ENCODE measurements around the gene PFKM. TPM values are rescaled to one million over a fixed set of nuclear protein-coding genes. Genes with fewer than 3 reads are reported as not detected.

Gene PFKM
- total and polyA plus RNA-seq, 2 experiments from 2014 or later = 28.8 to 41.1 TPM

DNA sequence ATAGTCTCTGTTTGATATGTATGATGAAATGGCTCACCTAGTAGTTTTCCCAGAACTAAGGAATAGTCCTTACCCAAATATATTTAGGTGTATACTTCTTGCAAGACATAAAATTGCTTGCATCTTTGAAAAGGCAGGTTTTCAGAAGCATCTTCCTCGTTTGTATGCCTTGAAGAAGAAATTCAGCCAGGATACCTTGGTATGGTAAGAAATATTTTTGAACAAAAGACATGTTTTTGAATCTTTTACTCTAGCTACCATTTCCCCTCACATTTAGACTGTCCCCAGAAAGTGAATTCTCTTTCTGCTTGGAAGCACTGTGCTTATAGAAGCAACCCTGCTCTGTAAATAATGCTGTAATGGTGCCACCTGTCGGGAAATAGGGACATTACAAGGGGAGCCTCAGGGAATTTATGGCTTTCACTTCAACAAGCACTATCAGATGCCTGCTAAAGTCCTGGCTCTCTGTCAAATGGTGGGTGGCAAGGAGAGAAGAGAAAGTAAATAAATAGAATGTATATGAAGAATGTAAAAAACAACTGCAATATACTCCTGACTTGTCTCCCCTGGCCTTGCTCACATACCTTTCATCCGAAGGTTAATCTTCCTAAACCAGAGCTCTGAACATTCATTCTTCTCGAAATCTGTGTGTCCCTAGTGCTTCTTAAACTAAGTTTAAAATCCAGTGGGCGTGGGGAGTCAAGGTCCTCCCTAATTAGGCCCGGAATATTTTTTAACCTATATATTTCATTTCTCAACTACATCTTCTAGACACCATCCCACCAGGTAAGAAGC is 70.4 kb downstream of the PFKM start:
- Histone ChIP-seq H3K9me3 (ENCODE audit: low read depth) (no peaks in the 10 kb centered on the region), H3K36me3 (ENCODE audit: low read depth) (no peaks in the 10 kb centered on the region), H3K4me3 (no peak overlapping the region), H3K4me2 (ENCODE audit: unreplicated experiment) (no peak overlapping the region), H3K9me2 (ENCODE audit: insufficient read depth) (no peaks in the 10 kb centered on the region), H2AFZ (no peak overlapping the region), H4K20me1 (ENCODE audit: insufficient read depth) (no peaks in the 10 kb centered on the region), H3K9ac (no peak overlapping the region), H3K79me2 (ENCODE audit: insufficient read depth) (no peaks in the 10 kb centered on the region), H3K4me1 (ENCODE audit: insufficient read depth) (peaks cover 19% of the 10 kb centered on the region), H3F3A (ENCODE audit: insufficient read depth) (peaks cover 4% of the 10 kb centered on the region; the same call in 1 of the 2 replicates), H3K27me3 (replicated peaks; ENCODE audit: insufficient read depth) (peaks cover 8% of the 10 kb centered on the region; the same call in 1 of the 2 replicates), H3K27ac (no peak overlapping the region)
- peak; percentile 65 for DNase-seq
- in situ Hi-C loops (cut with MboI) = no loop called here
- no peak for TF ChIP-seq EZH2 (IDR thresholded peaks at IDR 0.05; ENCODE audit: insufficient read depth, poor library complexity, severe bottlenecking)
- TF ChIP-seq EZH2phosphoT487 (IDR thresholded peaks at IDR 0.05; ENCODE audit: insufficient read depth, low read depth) = no peak
- WGBS, 2 experiments (ENCODE audit: low coverage in 1 of 2, low lambda C conversion rate in 2 of 2, missing lambda C conversion rate in 2 of 2) = 26 to 27% methylated on average over 6 of the region's 6 CpGs

DNA sequence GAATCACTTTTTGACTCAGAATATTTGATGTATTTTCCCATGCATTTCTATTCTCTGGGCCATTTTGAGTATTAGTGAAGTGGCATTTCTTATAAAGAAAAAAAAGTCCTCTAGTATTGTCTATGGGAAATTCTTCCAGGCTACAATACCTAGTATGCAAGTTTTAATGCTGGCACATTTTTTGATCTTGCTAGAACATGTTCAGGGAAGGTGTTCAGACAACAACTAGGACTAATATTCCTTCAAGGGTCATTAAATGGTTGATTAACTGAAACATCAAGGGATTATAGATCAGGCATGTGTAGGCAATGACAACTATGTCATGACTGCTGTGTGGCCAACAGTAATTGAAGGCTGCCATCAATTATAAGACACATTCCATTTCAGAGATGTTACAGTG is 71.9 kb downstream of the PFKM start:
- no peak for TF ChIP-seq EZH2phosphoT487 (IDR thresholded peaks at IDR 0.05; ENCODE audit: insufficient read depth, low read depth)
- TF ChIP-seq EZH2 (IDR thresholded peaks at IDR 0.05; ENCODE audit: insufficient read depth, poor library complexity, severe bottlenecking) = no peak
- Histone ChIP-seq H3K27me3 (replicated peaks; ENCODE audit: insufficient read depth) (no peaks in the 10 kb centered on the region), H3K79me2 (ENCODE audit: insufficient read depth) (no peaks in the 10 kb centered on the region), H3K9me3 (ENCODE audit: low read depth) (no peaks in the 10 kb centered on the region), H3K4me2 (ENCODE audit: unreplicated experiment) (no peak overlapping the region), H3K27ac (no peak overlapping the region), H3F3A (ENCODE audit: insufficient read depth) (peaks cover 13% of the 10 kb centered on the region), H3K4me3 (no peak overlapping the region), H3K4me1 (ENCODE audit: insufficient read depth) (peaks cover 26% of the 10 kb centered on the region), H3K36me3 (ENCODE audit: low read depth) (no peaks in the 10 kb centered on the region), H3K9me2 (ENCODE audit: insufficient read depth) (no peaks in the 10 kb centered on the region), H4K20me1 (ENCODE audit: insufficient read depth) (no peaks in the 10 kb centered on the region), H3K9ac (no peak overlapping the region), H2AFZ (no peak overlapping the region)
- in situ Hi-C loops (cut with MboI) = no loop called here
- DNase-seq = no peak

DNA sequence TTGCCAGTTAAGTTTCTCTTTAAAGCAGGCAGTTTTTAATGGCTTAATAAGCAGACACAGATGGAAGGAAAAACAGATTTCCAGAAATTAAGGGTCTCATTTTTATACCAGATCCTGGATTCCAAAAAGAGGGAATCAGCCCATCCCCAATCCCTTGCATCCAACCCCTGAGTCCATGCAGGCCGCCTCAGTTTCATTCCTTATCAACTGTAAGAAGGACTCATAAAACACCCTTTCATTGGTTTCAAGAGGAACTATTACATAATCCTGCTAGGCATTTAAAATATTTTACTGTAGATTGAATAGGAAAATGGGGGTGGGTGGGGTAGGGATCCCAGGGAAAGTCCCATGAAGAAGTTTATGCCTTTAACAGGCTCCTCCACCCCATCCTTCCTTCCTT is 73.7 kb downstream of the PFKM start:
- 94% methylated on average over 1 of the region's 1 CpG for WGBS, 2 experiments (ENCODE audit: low coverage in 1 of 2, low lambda C conversion rate in 2 of 2, missing lambda C conversion rate in 2 of 2)
- H4K20me1 ChIP-seq (ENCODE audit: insufficient read depth) = no peaks in the 10 kb centered on the region
- H3K9me2 ChIP-seq (ENCODE audit: insufficient read depth) = no peaks in the 10 kb centered on the region
- no peak overlapping the region for H3K9ac ChIP-seq
- H2AFZ ChIP-seq = no peak overlapping the region
- in situ Hi-C loops (cut with MboI) = no loop called here
- peaks cover 30% of the 10 kb centered on the region for H3K4me1 ChIP-seq (ENCODE audit: insufficient read depth)
- H3K4me2 ChIP-seq (ENCODE audit: unreplicated experiment) = no peak overlapping the region
- no peak overlapping the region for H3K27ac ChIP-seq
- no peak for DNase-seq
- no peaks in the 10 kb centered on the region for H3K27me3 ChIP-seq (replicated peaks; ENCODE audit: insufficient read depth)
- peaks cover 19% of the 10 kb centered on the region for H3F3A ChIP-seq (ENCODE audit: insufficient read depth)
- no peaks in the 10 kb centered on the region for H3K79me2 ChIP-seq (ENCODE audit: insufficient read depth)
- no peak overlapping the region for H3K4me3 ChIP-seq
- H3K36me3 ChIP-seq (ENCODE audit: low read depth) = no peaks in the 10 kb centered on the region
- H3K9me3 ChIP-seq (ENCODE audit: low read depth) = no peaks in the 10 kb centered on the region
- TF ChIP-seq EZH2phosphoT487 (IDR thresholded peaks at IDR 0.05; ENCODE audit: insufficient read depth, low read depth) (no peak), EZH2 (IDR thresholded peaks at IDR 0.05; ENCODE audit: insufficient read depth, poor library complexity, severe bottlenecking) (no peak)

DNA sequence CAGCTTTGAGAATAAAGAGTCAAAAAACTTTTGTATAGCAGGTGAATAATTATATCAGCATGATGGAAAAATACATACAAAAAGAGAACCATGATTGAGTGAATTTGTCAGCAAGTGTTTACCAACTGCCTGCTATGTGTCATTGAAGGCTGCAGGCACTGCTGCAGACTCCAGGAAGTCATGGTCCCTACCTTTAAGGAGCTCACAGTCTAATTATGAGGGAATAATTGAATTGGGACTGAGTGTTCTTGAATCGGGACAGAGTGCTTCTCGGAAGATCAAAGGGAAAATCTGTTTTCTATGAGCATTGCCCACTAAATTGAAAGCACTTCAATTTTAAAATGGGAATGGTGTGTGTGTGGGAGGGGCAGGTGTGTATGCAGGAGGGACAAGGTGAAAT is 74.5 kb downstream of the PFKM start:
- Histone ChIP-seq H3K4me1 (ENCODE audit: insufficient read depth) (peaks cover 24% of the 10 kb centered on the region), H3K4me2 (ENCODE audit: unreplicated experiment) (no peak overlapping the region), H4K20me1 (ENCODE audit: insufficient read depth) (no peaks in the 10 kb centered on the region), H3K36me3 (ENCODE audit: low read depth) (no peaks in the 10 kb centered on the region), H3K79me2 (ENCODE audit: insufficient read depth) (no peaks in the 10 kb centered on the region), H3K4me3 (no peak overlapping the region), H3K9ac (no peak overlapping the region), H2AFZ (no peak overlapping the region), H3K27me3 (replicated peaks; ENCODE audit: insufficient read depth) (no peaks in the 10 kb centered on the region), H3F3A (ENCODE audit: insufficient read depth) (peaks cover 19% of the 10 kb centered on the region), H3K9me2 (ENCODE audit: insufficient read depth) (no peaks in the 10 kb centered on the region), H3K9me3 (ENCODE audit: low read depth) (no peaks in the 10 kb centered on the region), H3K27ac (no peak overlapping the region)
- TF ChIP-seq EZH2 (IDR thresholded peaks at IDR 0.05; ENCODE audit: insufficient read depth, poor library complexity, severe bottlenecking) = no peak
- TF ChIP-seq EZH2phosphoT487 (IDR thresholded peaks at IDR 0.05; ENCODE audit: insufficient read depth, low read depth) = no peak
- 12 to 13% methylated on average over 2 of the region's 2 CpGs for WGBS, 2 experiments (ENCODE audit: low coverage in 1 of 2, low lambda C conversion rate in 2 of 2, missing lambda C conversion rate in 2 of 2)
- no peak for DNase-seq
- in situ Hi-C loops (cut with MboI) = no loop called here
